HG03439 (cell line): ENCODE results near the gene CABLES1.

ENCODE experiments used
- ATAC-seq: cut with Tn5 transposase; IDR thresholded peaks from one replicate; pipeline ENCODE4 v1.9.1; 2021; ENCODE audit warnings: mild to moderate bottlenecking, moderate library complexity; ENCODE audit not compliant: unreplicated experiment

The CABLES1 gene

DNA sequence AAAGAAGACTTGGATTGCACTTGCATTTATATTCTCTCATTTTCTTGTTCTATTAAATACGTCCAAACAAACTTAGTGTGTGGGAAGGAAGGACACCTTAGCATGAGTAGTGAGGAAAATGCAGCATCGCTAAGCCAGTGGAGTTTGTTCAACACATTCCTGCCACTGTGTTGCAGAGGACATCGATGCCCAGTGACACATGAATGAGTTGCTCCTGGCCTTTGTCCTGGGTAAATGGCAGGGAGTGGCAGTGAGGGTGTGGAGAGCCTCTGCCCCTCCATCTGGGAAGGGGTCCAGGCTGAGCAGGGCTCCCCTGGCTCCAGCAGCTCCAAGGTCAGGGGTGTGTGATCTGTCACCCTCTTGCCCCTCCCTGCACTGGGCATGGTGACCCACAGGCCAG, 75.9 kb downstream of the CABLES1 start:
- no peak for ATAC-seq

GRCh38 chr18:23212161-23212560, 76.9 kb downstream of the CABLES1 start:
- ATAC-seq: no peak

- ATAC-seq: no peak
Measured at GRCh38 chr18:23213200-23213599, 77.9 kb downstream of the CABLES1 start.

- ATAC-seq: no peak
Measured at GRCh38 chr18:23217781-23218180, 82.5 kb downstream of the CABLES1 start.

DNA sequence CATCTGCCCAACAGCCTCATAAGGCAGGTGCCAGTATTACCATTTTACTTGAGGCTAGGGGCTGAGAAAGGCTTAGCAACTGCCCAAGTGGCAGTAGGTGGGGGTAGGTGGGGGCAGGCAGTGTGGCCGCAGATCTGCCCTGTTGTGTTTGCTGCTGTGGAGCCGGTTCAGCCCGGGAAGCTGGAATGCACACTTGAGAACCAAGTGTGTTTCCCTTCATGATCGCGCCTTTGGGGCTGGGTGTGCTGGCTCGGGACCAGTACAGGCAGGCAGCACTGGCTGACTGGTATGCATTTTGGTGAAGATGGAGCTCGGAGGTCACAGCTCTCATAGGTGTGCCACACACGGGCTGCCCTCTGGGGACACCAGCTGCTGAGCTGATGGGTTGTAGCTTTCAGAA, 85.1 kb downstream of the CABLES1 start:
- ATAC-seq: no peak

- ATAC-seq: no peak
Measured at GRCh38 chr18:23223641-23224040, 88.4 kb downstream of the CABLES1 start.

- ATAC-seq: no peak
Measured at GRCh38 chr18:23225503-23225902, 90.2 kb downstream of the CABLES1 start.

GRCh38 chr18:23226391-23226790, 91.1 kb downstream of the CABLES1 start:
- no peak for ATAC-seq

DNA sequence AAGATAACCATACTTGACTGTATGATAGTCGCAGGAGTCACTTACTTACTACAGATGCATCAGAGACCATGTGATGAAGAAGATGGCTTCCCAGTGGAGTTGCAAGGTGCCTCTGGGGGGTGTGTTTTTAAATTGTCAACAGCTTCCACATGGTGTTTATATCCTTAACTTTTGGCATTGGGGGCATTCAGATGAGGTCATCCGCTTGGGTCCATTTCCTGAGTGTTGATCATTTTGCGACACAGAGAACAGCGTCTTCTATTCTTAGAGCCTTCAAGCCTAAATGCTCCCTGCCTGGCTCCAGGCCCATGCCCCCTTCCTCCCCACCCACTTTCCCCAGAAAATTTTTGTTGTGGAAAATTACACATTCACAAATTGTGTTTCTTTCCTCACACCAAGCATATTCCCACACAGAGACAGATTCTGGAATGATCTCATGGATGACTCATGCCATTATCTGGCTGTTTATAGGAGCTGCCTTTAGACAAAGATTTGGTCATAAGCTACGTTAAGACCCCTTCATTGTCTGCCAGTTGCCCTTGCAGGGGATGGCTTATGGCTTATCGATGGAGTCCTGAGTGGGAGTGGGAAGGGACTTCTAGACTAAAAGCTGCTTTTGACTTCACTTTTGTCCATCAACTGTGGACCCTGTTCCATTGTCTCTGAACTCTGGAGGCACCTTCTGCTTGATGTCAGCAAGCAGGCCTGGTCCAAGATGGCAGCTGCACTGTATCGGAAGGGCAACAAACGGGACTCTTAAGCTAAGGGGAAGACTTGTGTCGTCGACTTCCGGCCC, 91.8 kb downstream of the CABLES1 start:
- ATAC-seq: no peak

- ATAC-seq: no peak
Measured at GRCh38 chr18:23227726-23228070, 92.4 kb downstream of the CABLES1 start.

DNA sequence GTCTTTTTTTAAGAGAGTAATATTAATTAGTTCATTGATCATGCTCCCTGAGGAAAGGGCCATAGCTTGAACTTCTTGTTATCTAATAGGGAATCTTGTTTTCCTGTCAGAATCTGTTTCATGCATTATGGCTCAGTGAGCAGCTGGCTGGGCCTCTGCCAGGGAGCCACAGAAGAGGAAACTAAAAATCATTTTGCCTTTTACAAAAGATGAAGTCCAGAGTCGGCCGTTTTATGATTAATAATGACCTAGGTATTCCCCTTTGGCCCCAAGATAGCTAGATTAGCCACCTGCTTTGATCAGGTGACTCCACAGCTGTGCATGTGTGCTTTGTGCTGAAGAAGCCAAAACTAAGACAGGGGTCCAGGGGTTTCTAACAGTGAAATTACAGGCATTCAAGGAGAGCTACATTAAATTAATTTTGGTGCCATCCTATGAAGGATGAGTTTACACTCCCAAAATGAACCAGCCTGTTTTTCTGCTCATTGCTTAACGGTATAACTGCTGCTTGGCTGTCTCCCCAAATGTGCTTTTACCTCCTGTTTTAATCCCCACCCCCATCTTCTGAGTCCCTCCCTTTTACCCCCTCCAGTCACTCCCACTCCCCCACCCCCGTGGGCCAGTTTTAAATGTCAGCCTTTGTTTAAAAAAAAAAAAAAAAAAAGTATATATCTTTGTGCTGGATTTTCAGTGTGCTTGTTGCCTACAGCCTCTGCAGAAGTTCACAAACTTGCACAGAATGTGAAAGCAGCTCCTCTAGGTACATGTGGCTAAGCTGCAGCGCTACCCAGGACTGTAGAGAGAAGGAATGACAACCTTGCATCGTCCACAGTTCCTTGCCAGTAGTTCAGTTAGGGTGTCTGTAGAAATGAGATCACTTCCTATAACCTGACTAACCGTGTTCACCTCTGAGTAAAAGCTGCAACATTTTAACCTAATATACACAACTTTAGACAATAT, 93.1 kb downstream of the CABLES1 start:
- ATAC-seq: peak; percentile 29

GRCh38 chr18:23229472-23229871, 94.2 kb downstream of the CABLES1 start:
- ATAC-seq: no peak

DNA sequence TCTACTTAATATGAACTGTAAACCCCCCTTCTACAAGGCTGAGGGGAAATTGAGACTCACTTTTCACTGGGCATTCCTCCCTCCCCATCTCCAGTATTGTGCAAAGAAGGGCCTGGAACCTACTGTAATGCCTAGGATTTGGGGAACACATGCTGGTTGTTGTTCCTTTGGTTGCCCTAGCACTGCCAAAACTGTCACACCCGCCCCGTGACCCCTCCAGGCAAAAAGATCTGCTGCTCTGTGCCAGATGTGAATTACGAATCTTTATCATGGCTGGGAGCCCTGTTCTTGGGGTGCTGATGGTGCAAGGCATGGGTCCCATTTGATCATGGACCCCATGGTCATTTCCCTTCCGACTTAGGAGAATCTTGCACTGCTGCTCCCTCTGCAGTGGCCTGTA, 95.4 kb downstream of the CABLES1 start:
- no peak for ATAC-seq

DNA sequence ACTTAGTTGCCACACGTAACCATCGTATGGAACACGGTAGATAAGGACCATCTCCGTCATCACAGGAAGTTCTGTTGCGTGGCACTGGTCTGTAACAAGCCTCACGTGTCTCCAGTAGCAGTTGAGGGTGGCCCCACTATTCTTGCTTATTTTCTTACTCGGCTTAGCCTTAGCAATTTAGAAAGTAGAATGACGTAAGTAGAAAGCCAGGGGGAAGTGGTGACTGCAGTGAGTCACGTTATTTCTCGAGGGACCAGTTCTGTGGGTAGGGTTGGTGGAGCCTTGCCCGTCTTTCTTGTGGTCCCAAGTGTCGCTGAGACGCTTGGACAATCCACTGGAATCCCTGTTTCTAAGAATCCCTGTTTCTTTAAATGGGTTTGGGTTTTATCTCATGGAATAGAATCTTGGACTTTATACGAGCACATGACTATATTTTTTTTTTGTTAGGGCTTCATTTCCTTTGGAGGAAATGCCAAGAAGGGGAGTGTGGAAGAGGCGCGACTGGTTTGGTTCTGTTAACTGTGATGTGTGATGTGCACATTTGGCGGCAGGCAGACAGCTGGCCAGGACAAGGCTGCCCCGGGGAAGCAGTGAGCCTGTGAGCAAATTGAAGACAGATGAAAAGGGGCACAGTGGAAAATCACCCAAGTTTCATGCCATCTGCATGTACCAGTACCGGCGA, 96.2 kb downstream of the CABLES1 start:
- ATAC-seq: peak; percentile 85

DNA sequence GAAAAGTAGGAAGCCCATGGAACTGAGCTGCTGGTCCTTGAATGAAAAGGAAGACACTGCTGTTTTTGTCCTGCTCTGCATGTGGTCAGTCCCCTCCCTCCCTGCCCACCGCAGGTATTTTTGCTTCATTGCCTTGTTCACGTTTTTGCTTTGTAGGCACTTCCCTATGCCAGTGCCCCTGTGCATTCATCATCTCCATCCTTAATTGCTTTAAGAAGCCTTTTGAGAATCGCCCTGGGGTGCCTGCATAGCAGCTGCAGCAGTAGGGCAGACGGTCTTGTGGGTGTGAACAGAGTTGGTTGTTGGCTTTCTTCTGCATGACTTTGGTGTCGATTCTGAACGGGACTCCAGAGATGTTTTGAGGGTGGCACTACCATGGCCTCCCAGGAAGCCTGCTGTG, 97.0 kb downstream of the CABLES1 start:
- ATAC-seq: no peak

GRCh38 chr18:23234619-23235018, 99.3 kb downstream of the CABLES1 start:
- no peak for ATAC-seq

DNA sequence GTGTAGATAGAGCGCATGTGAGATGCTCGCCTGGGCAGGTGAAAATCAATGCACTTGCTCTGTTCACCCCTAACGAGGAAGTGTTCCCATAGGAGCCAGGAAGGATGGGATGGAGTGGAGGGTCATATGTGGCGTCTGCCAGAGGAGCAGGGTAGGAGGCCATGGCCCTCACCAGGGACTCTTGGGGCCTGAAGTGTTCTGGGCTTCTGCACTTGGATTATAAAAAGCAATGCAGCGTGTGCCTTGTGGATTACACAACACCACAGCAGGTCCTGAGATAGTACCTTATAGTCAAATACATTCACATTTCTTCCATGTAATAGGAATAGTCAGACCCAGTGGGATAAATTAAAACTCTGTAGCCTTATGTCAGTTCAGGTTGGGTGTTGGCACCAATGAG, 100.1 kb downstream of the CABLES1 start:
- no peak for ATAC-seq

DNA sequence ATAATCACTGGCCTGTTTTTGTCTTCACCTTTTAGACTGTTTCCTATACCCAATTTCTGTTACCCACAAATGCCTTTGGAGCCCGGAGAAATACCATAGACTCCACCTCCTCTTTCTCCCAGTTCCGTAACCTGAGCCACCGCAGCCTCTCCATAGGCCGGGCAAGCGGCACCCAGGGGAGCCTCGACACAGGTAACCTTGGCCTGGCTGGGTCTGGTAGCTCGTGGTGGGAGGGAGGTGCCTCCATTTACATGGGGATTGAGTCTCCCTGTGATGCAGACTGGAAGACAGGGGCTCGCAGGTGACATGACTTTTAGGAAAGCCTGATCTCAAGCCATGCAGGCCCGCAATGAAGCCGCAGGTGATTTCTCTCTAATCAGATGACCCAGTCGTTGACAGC, 100.6 kb downstream of the CABLES1 start:
- no peak for ATAC-seq

- no peak for ATAC-seq
Measured at GRCh38 chr18:23236876-23237468, 101.7 kb downstream of the CABLES1 start.

DNA sequence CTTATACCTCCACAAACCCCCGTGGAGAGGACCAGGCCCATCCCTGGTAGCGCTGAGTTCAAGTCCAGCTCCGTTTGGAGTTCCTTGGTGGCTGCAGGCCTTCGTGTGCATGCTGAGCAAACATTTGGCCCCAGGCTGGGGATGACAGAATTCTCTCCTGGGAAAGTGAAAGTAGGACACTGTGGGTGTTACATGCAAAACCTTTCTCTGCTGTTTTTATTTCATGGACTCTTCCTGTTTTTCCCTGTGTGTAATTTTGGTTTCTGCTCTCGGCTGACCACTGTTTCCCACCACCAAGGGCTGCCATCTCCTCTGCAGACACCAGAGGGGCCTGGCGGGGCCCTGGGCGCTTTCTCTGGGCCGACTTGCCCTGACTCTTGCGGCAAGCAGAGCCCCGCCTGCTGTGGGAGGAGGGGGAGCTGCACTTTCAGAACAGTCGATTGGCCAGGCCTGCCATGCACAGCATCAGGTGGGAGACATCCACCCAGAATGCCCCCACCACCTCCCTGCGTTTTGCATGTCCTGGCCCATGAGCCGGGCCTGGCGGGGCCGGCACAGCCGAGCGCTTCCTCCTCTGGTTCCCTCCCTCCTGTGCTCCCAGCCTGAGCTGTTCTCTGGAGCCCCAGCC, 102.4 kb downstream of the CABLES1 start:
- peak; percentile 38 for ATAC-seq

DNA sequence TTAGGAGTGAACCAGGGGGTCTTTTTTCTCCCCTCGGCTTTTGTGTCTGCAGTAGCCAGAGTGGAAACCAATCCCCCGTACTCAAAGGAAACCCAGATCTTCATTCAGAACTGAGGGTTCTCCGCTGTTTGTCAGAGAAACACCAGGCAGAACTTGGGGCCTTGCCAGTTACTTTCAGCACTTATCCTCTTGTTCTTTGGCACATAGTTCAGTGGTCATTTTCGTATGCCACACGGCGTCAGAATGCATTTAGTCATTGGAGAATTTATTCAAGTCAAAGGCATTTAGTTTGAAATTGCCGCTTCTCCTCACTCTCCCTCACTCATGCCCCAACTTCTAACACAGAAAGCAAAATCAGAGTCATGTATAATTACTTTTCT, 102.9 kb downstream of the CABLES1 start:
- ATAC-seq: no peak
